ENCODE measurements around the gene SMIM41. TPM values are rescaled to one million over a fixed set of nuclear protein-coding genes. Genes with fewer than 3 reads are reported as not detected.

SMIM41 gene
- total RNA-seq, 1 donor from 2014 or later = 7.9 TPM

- H3K27ac ChIP-seq = no peak overlapping the region
- no peaks in the 10 kb centered on the region for H3K27me3 ChIP-seq
- no peaks in the 10 kb centered on the region for H3K9me3 ChIP-seq
- no peaks in the 10 kb centered on the region for H3K4me1 ChIP-seq
- no peak overlapping the region for H3K4me3 ChIP-seq
- TF ChIP-seq CTCF (IDR thresholded peaks at IDR 0.05) = no peak
- peak in 1 of 2 donors; percentile 83 for DNase-seq (ENCODE audit: low spot score in 2 of 2)
- peaks cover 36 to 49% of the 10 kb centered on the region in 2 donors for H3K36me3 ChIP-seq
- intact Hi-C loops (cut with DNase I) = no loop called here
Measured at GRCh38 chr12:52059582-52060497, 19.7 kb upstream of the SMIM41 start.

GRCh38 chr12:52060498-52061177 lies 18.9 kb upstream of the SMIM41 start:
- no peak for DNase-seq (ENCODE audit: low spot score in 2 of 2)
- no peak overlapping the region for H3K27ac ChIP-seq

GRCh38 chr12:52061470-52062166 lies 17.9 kb upstream of the SMIM41 start:
- intact Hi-C loops (cut with DNase I) = no loop called here
- H3K4me1 ChIP-seq = no peaks in the 10 kb centered on the region
- H3K36me3 ChIP-seq = peaks cover 20 to 31% of the 10 kb centered on the region in 2 donors

More at GRCh38 chr12:52060498-52061177, 18.9 kb upstream of the SMIM41 start:
- Histone ChIP-seq H3K27me3 (no peaks in the 10 kb centered on the region), H3K4me3 (no peak overlapping the region), H3K36me3 (peaks cover 29 to 41% of the 10 kb centered on the region in 2 donors), H3K4me1 (no peaks in the 10 kb centered on the region), H3K9me3 (no peaks in the 10 kb centered on the region)
- intact Hi-C loops (cut with DNase I) = no loop called here
- no peak for TF ChIP-seq CTCF (IDR thresholded peaks at IDR 0.05)

GRCh38 chr12:52062167-52063081 lies 17.1 kb upstream of the SMIM41 start:
- Histone ChIP-seq H3K36me3 (peaks cover 11 to 23% of the 10 kb centered on the region in 2 donors), H3K27ac (peak overlapping the region in 1 of 2 donors; percentile 44), H3K4me1 (no peaks in the 10 kb centered on the region), H3K9me3 (no peaks in the 10 kb centered on the region), H3K27me3 (no peaks in the 10 kb centered on the region), H3K4me3 (no peak overlapping the region)
- no peak for TF ChIP-seq CTCF (IDR thresholded peaks at IDR 0.05)
- no peak for DNase-seq (ENCODE audit: low spot score in 2 of 2)
- intact Hi-C loops (cut with DNase I) = no loop called here

More at GRCh38 chr12:52061470-52062166, 17.9 kb upstream of the SMIM41 start:
- no peaks in the 10 kb centered on the region for H3K27me3 ChIP-seq
- no peaks in the 10 kb centered on the region for H3K9me3 ChIP-seq
- TF ChIP-seq CTCF (IDR thresholded peaks at IDR 0.05) = no peak
- H3K27ac ChIP-seq = no peak overlapping the region
- no peak overlapping the region for H3K4me3 ChIP-seq
- no peak for DNase-seq (ENCODE audit: low spot score in 2 of 2)

Data from ascending aorta (tissue), 2 donors.